Adrenal gland (tissue), 5 donors: ENCODE measurements around the gene ASTN2.

Source experiments
- CTCF ChIP-seq, 6 experiments: fragments of 450-650 bp in 4 of 6; fragments of 200-600 bp in 2 of 6; sonication (generic) in 1 of 6; IDR thresholded peaks; 1 replicate in 5 of 6; 2 replicates in 1 of 6; pipeline versions ENCODE4 v1.5.1 to v1.8.0; 2016 to 2021; ENCODE audit warnings: antibody characterized with exemption in 6 of 6, mild to moderate bottlenecking in 2 of 6, moderate library complexity in 1 of 6
- POLR2A ChIP-seq, 2 donors: fragments of 450-650 bp; IDR thresholded peaks; one replicate each; pipeline ENCODE4 v1.6.1; 2017; ENCODE audit warnings: antibody characterized with exemption in 2 of 2, mild to moderate bottlenecking in 2 of 2, moderate library complexity in 1 of 2
- donor health status: DM: no; HTN: no; CAD: no.

GRCh38 chr9:116405321-116405720 is 1009.5 kb downstream of the ASTN2 start:
- TF ChIP-seq CTCF (IDR thresholded peaks at IDR 0.05) (no peak), POLR2A (IDR thresholded peaks at IDR 0.05) (no peak)
